WERI-Rb-1 (cell line): ENCODE results near the gene GPR50.
A peak's percentile ranks its signal among the peaks of the same experiment; 100 is the strongest.

Source experiments
- DNase-seq: peaks from one replicate; pipeline ENCODE4 v3.0.0-alpha.2; 2020
- H3K27ac ChIP-seq: fragments of 250-450 bp; sonication (Bioruptor Pico); 2 replicates; pipeline ENCODE4 v1.5.1; 2020; ENCODE audit warnings: mild to moderate bottlenecking, moderate library complexity
- H3K27me3 ChIP-seq: fragments of 250-450 bp; sonication (Bioruptor Pico); 2 replicates; pipeline ENCODE4 v1.5.1; 2021; ENCODE audit warnings: mild to moderate bottlenecking, low read depth, moderate library complexity; ENCODE audit not compliant: insufficient read depth, severe bottlenecking
- H3K36me3 ChIP-seq: fragments of 250-450 bp; sonication (Bioruptor Pico); 2 replicates; pipeline ENCODE4 v1.5.1; 2020; ENCODE audit warnings: mild to moderate bottlenecking, moderate library complexity
- H3K4me3 ChIP-seq: 2 replicates; pipeline ENCODE4 v1.5.1; 2011; ENCODE audit warnings: low read depth, mild to moderate bottlenecking, control low read depth, low read length
- H3K9me3 ChIP-seq: fragments of 250-450 bp; sonication (Bioruptor Pico); 2 replicates; pipeline ENCODE4 v1.5.1; 2021; ENCODE audit warnings: mild to moderate bottlenecking, moderate library complexity; ENCODE audit not compliant: severe bottlenecking
- CTCF ChIP-seq: IDR thresholded peaks from 2 replicates; pipeline ENCODE4 v1.5.1; 2011; ENCODE audit warnings: low read depth, mild to moderate bottlenecking, control low read depth, inconsistent platforms, low read length

GPR50 gene

DNA sequence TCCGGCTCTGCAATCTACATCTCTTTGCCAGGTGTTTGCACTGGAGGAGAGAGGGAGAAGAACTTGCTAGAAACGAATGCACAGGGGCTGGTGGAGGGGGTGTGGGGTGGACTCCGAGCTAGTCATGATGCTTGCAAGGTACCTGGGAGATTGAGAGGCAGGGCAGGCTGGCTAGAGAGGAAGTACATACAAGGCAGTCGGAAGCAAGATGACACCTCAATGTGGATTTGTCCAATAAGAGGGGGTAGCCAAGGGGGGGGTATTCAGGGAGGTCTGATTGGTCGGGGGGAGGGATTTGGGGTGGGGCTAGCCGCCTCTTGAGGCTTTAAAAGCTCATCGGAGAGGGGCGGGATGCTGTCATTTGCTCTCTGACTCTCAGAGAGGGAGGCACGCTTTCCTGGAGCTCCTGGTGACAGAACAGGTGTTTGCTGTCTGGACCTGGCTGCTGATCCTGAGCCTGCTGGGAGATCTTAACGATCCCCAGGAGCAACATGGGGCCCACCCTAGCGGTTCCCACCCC, at the start of gene GPR50:
GPR50 (plus strand) TSS at position 354 of the 520 bp plus-strand sequence; CDS start at position 492, 138 bp downstream.
- Histone ChIP-seq H3K27me3 (peaks cover 94% of the 10 kb centered on the region), H3K9me3 (peaks cover 59% of the 10 kb centered on the region), H3K36me3 (no peaks in the 10 kb centered on the region), H3K27ac (no peak within 1 kb of the TSS), H3K4me3 (no peak within 1 kb of the TSS)
- DNase-seq = no peak
- TF ChIP-seq CTCF = no peak

DNA sequence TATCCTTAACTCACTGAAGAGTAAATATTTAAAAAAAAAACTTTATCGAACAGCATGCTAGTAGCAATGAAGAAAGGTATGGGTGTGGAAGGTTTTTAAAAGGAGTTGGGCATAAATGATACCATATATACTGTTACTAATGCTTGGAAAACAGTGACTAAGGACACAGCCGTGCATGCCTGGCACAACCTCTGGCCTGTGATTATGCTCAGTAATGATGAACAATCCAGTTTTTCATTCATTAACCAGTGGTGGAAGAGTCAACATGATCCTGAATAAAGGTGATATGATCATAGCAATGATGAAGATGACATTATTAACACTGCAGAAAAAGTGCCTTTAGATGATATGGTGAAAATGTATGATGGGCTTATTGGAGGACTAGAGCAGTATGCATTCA, 43.9 kb upstream of the GPR50 start:
- Histone ChIP-seq H3K27me3 (peaks cover 45% of the 10 kb centered on the region), H3K9me3 (no peaks in the 10 kb centered on the region), H3K36me3 (no peaks in the 10 kb centered on the region), H3K27ac (no peak overlapping the region), H3K4me3 (no peak overlapping the region)
- no peak for DNase-seq
- no peak for TF ChIP-seq CTCF

DNA sequence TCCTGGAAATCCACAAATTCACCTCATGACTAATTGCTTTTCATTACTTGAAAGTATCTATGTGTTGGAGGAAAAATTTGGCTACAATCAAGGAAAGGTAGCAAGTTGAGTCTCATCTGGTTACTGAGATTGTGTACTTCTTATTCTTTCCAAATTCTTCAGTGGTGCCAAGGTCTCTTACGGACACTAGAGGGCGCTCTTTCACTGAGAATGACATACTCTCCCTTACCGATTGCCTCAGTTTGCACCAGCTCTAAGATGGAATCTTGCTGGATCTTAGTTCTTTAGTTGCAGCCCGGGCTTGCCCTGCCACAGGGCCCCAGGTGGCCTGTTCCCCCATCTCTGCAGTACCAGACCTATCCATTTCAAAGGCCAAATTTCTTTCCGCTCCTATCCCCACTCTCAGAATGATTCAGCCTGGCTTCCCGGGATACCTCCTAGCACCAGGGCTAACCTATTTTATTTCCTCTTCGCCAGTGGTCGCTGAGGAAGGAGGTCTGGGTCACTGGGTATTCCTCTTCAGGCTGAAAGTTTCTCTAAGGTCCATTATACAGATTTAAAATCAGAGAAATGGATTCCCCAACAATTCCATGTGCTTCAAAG, 24.6 kb upstream of the GPR50 start:
- Histone ChIP-seq H3K27me3 (peaks cover 67% of the 10 kb centered on the region), H3K4me3 (no peak overlapping the region), H3K27ac (no peak overlapping the region), H3K9me3 (no peaks in the 10 kb centered on the region), H3K36me3 (no peaks in the 10 kb centered on the region)
- TF ChIP-seq CTCF = peak; percentile 86
- peak; percentile 39 for DNase-seq

- Histone ChIP-seq H3K9me3 (no peaks in the 10 kb centered on the region), H3K27ac (no peak overlapping the region), H3K4me3 (no peak overlapping the region), H3K27me3 (peaks cover 68% of the 10 kb centered on the region), H3K36me3 (no peaks in the 10 kb centered on the region)
- peak; percentile 47; the same call in 1 of the 2 replicates for TF ChIP-seq CTCF
- DNase-seq = no peak
These were observed 23.3 kb upstream of the GPR50 start for GRCh38 chrX:151153086-151153485.

GRCh38 chrX:151153667-151154066, 22.7 kb upstream of the GPR50 start:
- H3K27ac ChIP-seq = no peak overlapping the region
- H3K27me3 ChIP-seq = peaks cover 70% of the 10 kb centered on the region
- TF ChIP-seq CTCF = no peak
- no peak for DNase-seq
- H3K36me3 ChIP-seq = no peaks in the 10 kb centered on the region
- H3K9me3 ChIP-seq = peaks cover 4% of the 10 kb centered on the region
- H3K4me3 ChIP-seq = no peak overlapping the region

- peaks cover 67% of the 10 kb centered on the region for H3K27me3 ChIP-seq
- no peak for DNase-seq
- H3K36me3 ChIP-seq = no peaks in the 10 kb centered on the region
- H3K4me3 ChIP-seq = no peak overlapping the region
- no peak for TF ChIP-seq CTCF
- H3K27ac ChIP-seq = no peak overlapping the region
- peaks cover 10% of the 10 kb centered on the region for H3K9me3 ChIP-seq
These were observed 21.1 kb upstream of the GPR50 start for GRCh38 chrX:151155234-151155633.
